ENCODE results near the gene ARSG. TPM values are rescaled to one million over a fixed set of nuclear protein-coding genes. Genes with fewer than 3 reads are reported as not detected.
A peak's percentile ranks its signal among the peaks of the same experiment; 100 is the strongest.
"Not testable (repeated sequence)": the region's sequence is repeated elsewhere in the genome, so short reads cannot be mapped to it uniquely, and the experiment has no call there.

Gene ARSG
- polyA plus RNA-seq, 3 donors: 15.5 to 19.3 (median 19.2) TPM

DNA sequence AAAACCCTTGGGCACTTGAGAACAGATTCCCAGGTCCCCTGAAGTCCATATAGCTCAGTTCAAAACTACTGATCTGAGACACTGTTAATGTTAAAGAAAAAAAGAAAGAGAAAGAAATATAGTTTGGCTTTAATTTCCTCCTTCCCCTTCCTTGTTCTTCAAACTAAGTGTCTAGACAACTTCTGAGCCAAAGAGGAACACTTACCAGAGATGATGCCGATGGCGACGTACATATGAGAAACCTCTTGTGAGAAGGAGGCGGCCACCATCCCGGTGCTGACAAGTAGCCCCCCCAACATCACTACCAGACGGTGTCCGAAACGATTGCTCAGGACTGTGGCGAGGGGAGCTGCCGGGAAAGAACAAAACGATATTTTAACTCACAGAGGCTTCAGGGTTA is 17.6 kb upstream of the ARSG start:
- DNase-seq: peak in 1 of 3 donors; percentile 24
- Histone ChIP-seq H3K4me3 (replicated peaks in 1 of 3; ENCODE audit: low read depth in 2 of 3, low read length in 3 of 3) (no peak overlapping the region), H3K9me3 (replicated peaks in 1 of 2; ENCODE audit: control insufficient read depth in 1 of 2, insufficient read depth in 1 of 2, low read length in 2 of 2) (no peaks in the 10 kb centered on the region), H3K27ac (ENCODE audit: low read depth in 1 of 2, low read length in 2 of 2) (peak overlapping the region in 1 of 2 donors; percentile 62), H3K4me1 (ENCODE audit: control insufficient read depth in 1 of 2, insufficient read depth in 2 of 2, low read length in 2 of 2) (no peaks in the 10 kb centered on the region), H4K20me1 (ENCODE audit: insufficient read depth, low read length) (peaks cover 86% of the 10 kb centered on the region), H3K9ac (ENCODE audit: insufficient read depth, low read length, poor library complexity, severe bottlenecking) (no peak overlapping the region), H2AFZ (ENCODE audit: insufficient read depth, low read depth, low read length, poor library complexity, severe bottlenecking) (no peak overlapping the region), H3K27me3 (ENCODE audit: control insufficient read depth in 2 of 2, insufficient read depth in 2 of 2, low read length in 2 of 2) (no peaks in the 10 kb centered on the region), H3K36me3 (replicated peaks in 1 of 2; ENCODE audit: control insufficient read depth in 1 of 2, insufficient read depth in 2 of 2, low read length in 2 of 2) (peaks cover 78 to 96% of the 10 kb centered on the region in 2 donors), H3K4me2 (replicated peaks; ENCODE audit: extremely low read depth, low read length, poor library complexity, severe bottlenecking) (no peak overlapping the region), H3K79me2 (ENCODE audit: insufficient read depth, low read length) (peaks cover 4% of the 10 kb centered on the region)
- Mint-ChIP-seq H3K27me3 (ENCODE audit: low read depth in 3 of 3) (no peaks in the 10 kb centered on the region), H3K4me1 (peaks cover 5% of the 10 kb centered on the region), H3K36me3 (peaks cover 82 to 94% of the 10 kb centered on the region in 2 donors), H3K27ac (peak overlapping the region in 6 of 7 donors; percentile 24 to 78 (median 72)), H3K9me3 (peaks cover 3 to 6% (median 4%) of the 10 kb centered on the region in 7 donors), H3K4me3 (no peak overlapping the region)
- TF ChIP-seq, protein P1, sequence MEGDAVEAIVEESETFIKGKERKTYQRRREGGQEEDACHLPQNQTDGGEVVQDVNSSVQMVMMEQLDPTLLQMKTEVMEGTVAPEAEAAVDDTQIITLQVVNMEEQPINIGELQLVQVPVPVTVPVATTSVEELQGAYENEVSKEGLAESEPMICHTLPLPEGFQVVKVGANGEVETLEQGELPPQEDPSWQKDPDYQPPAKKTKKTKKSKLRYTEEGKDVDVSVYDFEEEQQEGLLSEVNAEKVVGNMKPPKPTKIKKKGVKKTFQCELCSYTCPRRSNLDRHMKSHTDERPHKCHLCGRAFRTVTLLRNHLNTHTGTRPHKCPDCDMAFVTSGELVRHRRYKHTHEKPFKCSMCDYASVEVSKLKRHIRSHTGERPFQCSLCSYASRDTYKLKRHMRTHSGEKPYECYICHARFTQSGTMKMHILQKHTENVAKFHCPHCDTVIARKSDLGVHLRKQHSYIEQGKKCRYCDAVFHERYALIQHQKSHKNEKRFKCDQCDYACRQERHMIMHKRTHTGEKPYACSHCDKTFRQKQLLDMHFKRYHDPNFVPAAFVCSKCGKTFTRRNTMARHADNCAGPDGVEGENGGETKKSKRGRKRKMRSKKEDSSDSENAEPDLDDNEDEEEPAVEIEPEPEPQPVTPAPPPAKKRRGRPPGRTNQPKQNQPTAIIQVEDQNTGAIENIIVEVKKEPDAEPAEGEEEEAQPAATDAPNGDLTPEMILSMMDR (IDR thresholded peaks at IDR 0.05): no peak
- intact Hi-C loops (cut with micrococcal nuclease): loop anchor here in 1 of 2 donors (10.0 kb wide), 1 partner anchor 121 kb away; no protein-coding TSS in a partner anchor
- 81% methylated on average over 7 of the region's 11 CpGs for WGBS (ENCODE audit: insufficient coverage)

DNA sequence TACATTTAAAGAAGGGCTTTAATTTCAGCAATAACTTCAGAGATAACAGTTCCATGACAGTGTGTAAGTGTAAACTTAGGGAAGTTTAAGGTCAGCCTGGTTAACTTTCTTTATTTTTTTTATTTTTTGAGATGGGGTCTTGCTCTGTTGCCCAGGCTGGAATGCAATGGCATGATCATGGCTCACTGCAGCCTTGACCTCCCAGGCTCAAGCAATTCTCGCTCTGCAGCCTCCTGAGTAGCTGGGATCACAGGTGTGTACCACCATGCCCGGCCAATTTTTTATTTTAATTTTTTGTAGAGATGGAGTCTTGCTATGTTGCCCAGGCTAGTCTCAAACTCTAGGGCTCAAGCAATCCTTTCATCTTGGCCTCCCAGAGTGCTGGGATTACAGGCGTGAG is 15.0 kb upstream of the ARSG start:
- H3K27ac ChIP-seq (ENCODE audit: low read depth in 1 of 2, low read length in 2 of 2); DNase-seq; H3K9ac ChIP-seq (ENCODE audit: insufficient read depth, low read length, poor library complexity, severe bottlenecking); H3K4me3 Mint-ChIP-seq; H3K4me3 ChIP-seq (replicated peaks in 1 of 3; ENCODE audit: low read depth in 2 of 3, low read length in 3 of 3); H2AFZ ChIP-seq (ENCODE audit: insufficient read depth, low read depth, low read length, poor library complexity, severe bottlenecking); H3K9me3 ChIP-seq (replicated peaks in 1 of 2; ENCODE audit: control insufficient read depth in 1 of 2, insufficient read depth in 1 of 2, low read length in 2 of 2); H3K4me2 ChIP-seq (replicated peaks; ENCODE audit: extremely low read depth, low read length, poor library complexity, severe bottlenecking); H3K27me3 ChIP-seq (ENCODE audit: control insufficient read depth in 2 of 2, insufficient read depth in 2 of 2, low read length in 2 of 2); H3K4me1 ChIP-seq (ENCODE audit: control insufficient read depth in 1 of 2, insufficient read depth in 2 of 2, low read length in 2 of 2); H3K27me3 Mint-ChIP-seq (ENCODE audit: low read depth in 3 of 3); H3K27ac Mint-ChIP-seq: not testable (repeated sequence)
- intact Hi-C loops (cut with micrococcal nuclease): loop anchor here in 1 of 2 donors (10.0 kb wide), 1 partner anchor 118 kb away; no protein-coding TSS in a partner anchor
- Mint-ChIP-seq H3K4me1 (peaks cover 11% of the 10 kb centered on the region), H3K9me3 (peaks cover 3 to 11% (median 7%) of the 10 kb centered on the region in 7 donors), H3K36me3 (peaks cover 86 to 98% of the 10 kb centered on the region in 2 donors)
- H3K36me3 ChIP-seq (replicated peaks in 1 of 2; ENCODE audit: control insufficient read depth in 1 of 2, insufficient read depth in 2 of 2, low read length in 2 of 2): peaks cover 79 to 98% of the 10 kb centered on the region in 2 donors
- WGBS (ENCODE audit: insufficient coverage): no CpG with 5 or more reads among the region's 3 CpGs
- peaks cover 26% of the 10 kb centered on the region for H3K79me2 ChIP-seq (ENCODE audit: insufficient read depth, low read length)
- H4K20me1 ChIP-seq (ENCODE audit: insufficient read depth, low read length): peaks cover 92% of the 10 kb centered on the region
